Lower leg skin (tissue), 4 donors: Measurements from ENCODE around the gene EDRF1. TPM values are rescaled to one million over a fixed set of nuclear protein-coding genes. Genes with fewer than 3 reads are reported as not detected.

Experiments
- DNase-seq, 2 donors: peaks; one replicate each; pipeline ENCODE4 v3.0.0-alpha.2; 2019; ENCODE audit warnings: low spot score in 2 of 2
- H3K4me3 ChIP-seq: fragments of 200-600 bp; sonication (generic); 2 replicates; pipeline ENCODE4 v1.5.1; 2017; ENCODE audit warnings: mild to moderate bottlenecking, low read depth; ENCODE audit not compliant: poor library complexity, severe bottlenecking
- CTCF ChIP-seq, 3 donors: fragments of 450-650 bp; IDR thresholded peaks; one replicate each; pipeline ENCODE4 v1.5.1; 2016; ENCODE audit warnings: antibody characterized with exemption in 3 of 3, mild to moderate bottlenecking in 3 of 3, moderate library complexity in 2 of 3
- POLR2A ChIP-seq, 2 donors: fragments of 450-650 bp; IDR thresholded peaks; one replicate each; pipeline ENCODE4 v1.6.1; 2016 to 2017; ENCODE audit warnings: antibody characterized with exemption in 2 of 2, mild to moderate bottlenecking in 1 of 2, moderate library complexity in 1 of 2
- WGBS, 2 donors: methylation state at CpG; one replicate each; pipeline ENCODE4 v1.1.5; 2018; 5-methylcytosine and 5-hydroxymethylcytosine counted together
- intact Hi-C: fragments of 100-400 bp; cut with DNase I; formaldehyde crosslinking; loops from one replicate; pipeline ENCODE4 v1.15.0; 2023; ENCODE audit warnings: low total_unique reads
- total RNA-seq, 4 donors: library from RNA; depleted of rRNA; stranded (reverse); fragments of >200 nt; gene quantifications; one replicate each; pipeline ENCODE4 v1.1.0, GENCODE V29; 2016

EDRF1 gene
- total RNA-seq, 4 donors from 2014 or later, result 12.8 to 20.8 (median 19.3) TPM

- intact Hi-C loops, result no loop called here
- TF ChIP-seq POLR2A (IDR thresholded peaks at IDR 0.05) (no peak), CTCF (IDR thresholded peaks at IDR 0.05) (no peak)
- H3K4me3 ChIP-seq, result no peak overlapping the region
- 31 to 52% methylated on average over 5 of the region's 5 CpGs for WGBS, 2 donors
- peak in 1 of 2 donors; percentile 73 for DNase-seq
Observed at GRCh38 chr10:125684581-125684980, 34.9 kb upstream of the EDRF1 start.

- no peak overlapping the region for H3K4me3 ChIP-seq
- WGBS, 2 donors, result 54 to 61% methylated on average over 3 of the region's 3 CpGs
- intact Hi-C loops, result no loop called here
- TF ChIP-seq POLR2A (IDR thresholded peaks at IDR 0.05) (no peak), CTCF (IDR thresholded peaks at IDR 0.05) (no peak)
- no peak for DNase-seq
Observed at GRCh38 chr10:125687507-125688185, 31.9 kb upstream of the EDRF1 start.

- TF ChIP-seq POLR2A (IDR thresholded peaks at IDR 0.05) (no peak), CTCF (IDR thresholded peaks at IDR 0.05) (no peak)
- DNase-seq, result no peak
- intact Hi-C loops, result no loop called here
- no peak overlapping the region for H3K4me3 ChIP-seq
- 65 to 76% methylated on average over 8 of the region's 8 CpGs for WGBS, 2 donors
Observed at GRCh38 chr10:125689955-125690569, 29.4 kb upstream of the EDRF1 start.

- DNase-seq, result no peak
- intact Hi-C loops, result no loop called here
- 83 to 84% methylated on average over 19 of the region's 19 CpGs for WGBS, 2 donors
- TF ChIP-seq CTCF (IDR thresholded peaks at IDR 0.05) (no peak), POLR2A (IDR thresholded peaks at IDR 0.05) (no peak)
- H3K4me3 ChIP-seq, result no peak overlapping the region
Observed at GRCh38 chr10:125691160-125691981, 28.1 kb upstream of the EDRF1 start.

GRCh38 chr10:125692196-125692595 is 27.3 kb upstream of the EDRF1 start:
- no peak for DNase-seq
- WGBS, 2 donors, result 24 to 52% methylated on average over 3 of the region's 3 CpGs
- H3K4me3 ChIP-seq, result no peak overlapping the region
- TF ChIP-seq CTCF (IDR thresholded peaks at IDR 0.05) (no peak), POLR2A (IDR thresholded peaks at IDR 0.05) (no peak)
- intact Hi-C loops, result no loop called here
